Jurkat, Clone E6-1 (cell line): ENCODE results near the gene GAD2. TPM values are rescaled to one million over a fixed set of nuclear protein-coding genes. Genes with fewer than 3 reads are reported as not detected.

Experiments used
- DNase-seq: peaks from one replicate; pipeline ENCODE4 v3.0.0-alpha.2; 2011; ENCODE audit warnings: low read depth, low spot score
- H3K4me3 ChIP-seq: 2 replicates; pipeline ENCODE4 v1.5.1; 2011; ENCODE audit warnings: mild to moderate bottlenecking, low read length, control low read depth, moderate library complexity
- polyA plus RNA-seq: library from polyadenylated mRNA; unstranded; fragments of >200 nt; gene quantifications from one replicate; pipeline ENCODE4 v1.2.1, GENCODE V29; 2012; ENCODE audit warnings: missing spikeins; ENCODE audit not compliant: insufficient read length, insufficient read depth

The GAD2 gene
- polyA plus RNA-seq = not detected

DNA sequence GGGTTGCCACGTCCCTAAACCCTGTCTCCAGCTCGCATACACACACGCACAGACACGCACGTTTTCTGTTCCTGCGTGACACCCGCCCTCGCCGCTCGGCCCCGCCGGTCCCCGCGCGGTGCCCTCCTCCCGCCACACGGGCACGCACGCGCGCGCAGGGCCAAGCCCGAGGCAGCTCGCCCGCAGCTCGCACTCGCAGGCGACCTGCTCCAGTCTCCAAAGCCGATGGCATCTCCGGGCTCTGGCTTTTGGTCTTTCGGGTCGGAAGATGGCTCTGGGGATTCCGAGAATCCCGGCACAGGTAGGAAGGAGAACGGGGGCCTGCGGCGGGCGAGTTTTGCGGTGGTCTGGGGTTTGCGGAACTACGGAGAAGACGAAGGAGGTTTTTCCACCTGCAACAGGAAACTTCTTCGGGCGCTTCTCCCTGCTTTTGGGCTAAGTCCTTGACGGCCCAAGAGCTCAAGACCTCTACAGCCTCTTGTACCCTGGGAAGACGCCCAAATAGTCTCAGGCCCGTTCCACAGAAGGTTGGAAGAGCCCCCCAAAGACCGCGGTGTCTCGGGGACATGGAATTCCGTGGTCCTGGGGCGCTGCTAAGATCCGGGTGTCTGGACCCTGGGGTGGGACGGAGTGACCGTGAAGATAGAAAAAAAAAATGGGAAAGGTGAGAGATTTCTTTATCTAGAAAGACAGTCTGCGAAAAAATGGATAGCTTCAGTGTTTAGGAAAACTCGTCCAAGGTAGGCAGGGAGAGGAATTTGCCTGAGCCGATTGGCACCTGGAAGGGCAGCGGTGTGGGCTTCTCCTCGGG lies at the start of gene GAD2:
GAD2 (plus strand) TSS at position 190 of the 811 bp plus-strand sequence; CDS start at position 226, 36 bp downstream.
- peak within 1 kb of the TSS; percentile 40 for H3K4me3 ChIP-seq
- DNase-seq = no peak

DNA sequence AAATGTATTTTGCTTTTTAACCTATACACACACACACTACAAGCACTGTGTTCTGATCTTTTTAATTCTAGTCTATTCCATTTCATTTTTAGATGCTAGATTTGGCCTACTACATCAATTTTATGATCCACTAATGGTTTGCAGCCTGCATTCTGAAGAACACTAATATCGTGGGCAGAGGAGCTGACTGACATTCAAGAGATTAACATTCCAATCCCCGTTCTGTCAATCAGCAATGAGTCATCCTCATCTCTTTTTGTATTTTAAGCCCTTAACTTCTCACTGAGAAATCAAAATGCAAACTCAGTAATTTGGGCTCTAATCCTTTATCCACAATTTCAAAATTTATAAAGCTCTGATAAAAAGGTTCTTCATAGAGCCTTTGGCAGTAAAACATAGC lies 47.1 kb upstream of the GAD2 start:
- DNase-seq = no peak
- no peak overlapping the region for H3K4me3 ChIP-seq

- DNase-seq = no peak
- H3K4me3 ChIP-seq = no peak overlapping the region
Observed at GRCh38 chr10:26172131-26172530, 44.4 kb upstream of the GAD2 start.

DNA sequence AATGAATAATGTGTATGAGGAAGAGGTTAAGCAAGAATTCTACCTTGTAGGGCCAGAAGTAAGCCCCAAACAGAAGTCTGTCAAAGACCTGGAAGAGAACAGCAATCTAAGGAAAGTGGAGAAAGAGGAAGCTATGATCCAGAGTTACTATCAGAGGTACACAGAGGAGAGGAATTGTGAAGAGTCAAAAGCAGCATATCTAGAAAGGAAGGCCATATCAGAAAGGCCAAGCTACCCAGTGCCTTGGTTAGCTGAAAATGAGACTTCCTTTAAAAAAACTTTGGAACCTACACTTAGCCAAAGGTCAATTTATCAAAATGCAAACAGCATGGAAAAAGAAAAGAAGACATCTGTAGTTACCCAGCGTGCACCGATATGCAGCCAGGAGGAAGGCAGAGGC lies 42.7 kb upstream of the GAD2 start:
- no peak for DNase-seq
- H3K4me3 ChIP-seq = no peak overlapping the region

GRCh38 chr10:26177341-26177740 lies 39.2 kb upstream of the GAD2 start:
- no peak overlapping the region for H3K4me3 ChIP-seq
- DNase-seq = no peak

- DNase-seq = no peak
- H3K4me3 ChIP-seq = no peak overlapping the region
Observed at GRCh38 chr10:26194275-26194674, 22.3 kb upstream of the GAD2 start.

DNA sequence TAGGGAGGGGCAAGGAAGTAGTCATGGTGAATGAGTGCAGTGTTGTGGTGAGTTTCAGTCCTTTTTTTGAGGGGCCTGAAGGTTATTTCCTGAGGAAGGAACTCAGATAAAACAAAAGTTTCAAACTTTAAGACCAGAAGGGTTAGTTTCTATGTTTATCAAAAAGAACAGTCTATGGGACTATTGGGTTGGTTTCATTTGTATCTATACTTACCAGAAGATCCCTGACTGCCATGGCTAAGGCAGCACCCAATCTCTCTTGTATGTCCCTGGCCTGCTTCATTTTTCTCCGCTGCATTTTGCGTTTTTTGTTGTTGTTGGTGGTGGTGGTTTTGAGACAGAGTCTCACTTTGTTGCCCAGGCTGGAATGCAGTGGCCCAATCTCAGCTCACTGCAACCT lies 19.3 kb upstream of the GAD2 start:
- H3K4me3 ChIP-seq = no peak overlapping the region
- DNase-seq = no peak

- no peak overlapping the region for H3K4me3 ChIP-seq
- no peak for DNase-seq
Observed at GRCh38 chr10:26198119-26198518, 18.5 kb upstream of the GAD2 start.

- no peak overlapping the region for H3K4me3 ChIP-seq
- no peak for DNase-seq
Observed at GRCh38 chr10:26199841-26200240, 16.7 kb upstream of the GAD2 start.

DNA sequence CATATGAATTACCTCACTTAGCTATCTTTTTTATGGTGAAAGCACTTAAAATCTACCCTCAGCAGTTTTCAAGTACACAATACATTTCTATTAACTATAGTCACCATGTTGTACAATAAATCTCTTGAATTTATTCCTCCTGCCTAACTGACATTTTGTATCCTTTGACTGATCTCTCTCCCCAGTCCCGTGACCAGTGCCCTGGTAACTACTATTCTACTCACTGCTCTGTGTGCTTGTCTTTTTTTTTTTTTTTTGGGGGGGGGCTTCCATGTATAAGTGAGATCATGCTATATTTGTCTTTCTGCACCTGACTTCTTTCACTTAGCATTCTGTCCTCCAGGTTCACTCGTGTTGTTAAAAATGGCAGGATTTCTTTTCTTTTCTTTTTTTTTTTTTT lies 11.4 kb upstream of the GAD2 start:
- no peak overlapping the region for H3K4me3 ChIP-seq
- no peak for DNase-seq

DNA sequence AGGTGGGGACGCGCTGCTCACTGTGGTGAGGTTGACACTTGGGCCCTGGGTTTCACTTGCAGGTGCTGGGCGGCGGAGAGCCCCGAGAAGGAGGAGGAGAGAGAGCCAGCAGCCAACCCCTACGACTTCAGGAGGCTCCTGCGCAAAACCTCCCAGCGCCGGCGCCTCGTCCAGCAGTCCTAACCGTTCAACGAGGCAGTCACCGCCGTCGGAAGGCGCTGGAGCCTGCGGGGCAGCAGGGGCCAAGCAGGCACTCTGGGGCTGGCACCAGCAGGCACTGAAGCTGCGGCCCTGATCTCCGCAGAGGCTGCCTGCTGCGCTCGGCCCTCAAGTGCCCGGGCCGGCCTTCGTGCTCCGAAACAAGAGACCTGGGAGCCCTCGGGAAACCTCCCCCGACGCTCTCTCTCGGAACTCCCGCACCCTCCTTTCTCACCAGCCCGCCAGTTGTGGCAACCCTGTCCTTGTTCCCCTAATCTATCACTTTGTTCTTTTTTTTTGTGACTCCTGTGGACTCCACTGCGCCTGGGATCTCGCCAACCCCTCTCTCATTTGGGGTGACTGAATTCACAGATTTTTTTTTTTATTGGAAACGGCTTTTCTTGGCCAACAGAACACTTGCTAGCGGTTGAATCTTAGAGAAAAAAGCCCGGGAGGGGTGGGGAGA lies 4.7 kb upstream of the GAD2 start:
- no peak for DNase-seq
- no peak overlapping the region for H3K4me3 ChIP-seq

DNA sequence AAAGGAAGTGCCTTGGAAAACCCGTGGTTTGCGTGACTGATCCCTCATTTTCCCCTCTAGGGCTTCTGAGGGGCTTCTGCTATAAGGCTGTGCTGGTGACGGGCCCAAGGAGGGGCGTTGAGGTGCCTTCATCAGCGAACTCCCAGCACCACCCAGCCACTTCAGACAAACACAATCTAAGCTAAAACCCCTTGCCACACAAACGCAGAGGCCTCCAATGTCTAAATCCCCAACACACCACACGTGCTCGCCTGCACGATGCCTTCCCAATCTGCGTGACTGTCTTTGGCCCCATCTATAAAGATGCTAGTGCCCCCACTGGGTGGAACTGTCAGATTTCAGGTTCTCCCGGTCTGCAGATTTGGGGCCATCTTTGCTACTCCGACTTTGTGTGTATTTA lies 4.1 kb upstream of the GAD2 start:
- H3K4me3 ChIP-seq = no peak overlapping the region

DNA sequence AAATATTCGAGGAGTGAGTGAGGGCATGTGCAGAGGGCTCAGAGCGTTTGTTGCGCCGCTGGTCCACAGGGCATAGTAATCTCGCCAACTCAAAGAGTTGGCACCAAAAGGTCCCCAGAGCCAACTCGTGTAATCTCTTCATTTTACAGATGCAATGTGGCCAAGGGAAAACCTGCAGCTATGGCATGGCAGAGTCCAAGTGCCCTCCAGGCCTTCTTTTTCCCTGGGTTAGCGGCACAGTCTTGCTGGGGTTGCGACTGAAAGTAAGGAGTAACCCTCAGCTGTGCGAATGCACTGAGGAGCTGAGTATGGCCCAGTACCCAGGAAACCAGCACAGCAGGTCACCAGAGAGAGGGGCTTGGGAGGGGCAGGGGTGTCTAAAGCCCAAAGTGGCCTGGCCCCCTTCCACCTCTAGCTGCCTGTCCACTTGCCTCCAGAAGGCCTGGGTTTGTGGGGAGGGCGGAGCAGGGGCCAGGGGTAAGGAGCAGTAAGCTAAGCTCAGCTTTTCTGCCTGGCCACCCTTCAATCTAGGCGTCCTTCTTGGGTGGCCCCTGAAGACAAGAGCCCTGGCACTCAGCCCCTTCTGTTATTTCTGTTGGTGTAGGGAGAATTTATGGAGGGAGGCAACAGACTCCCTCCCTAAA lies 3.3 kb upstream of the GAD2 start:
- DNase-seq = no peak
- H3K4me3 ChIP-seq = no peak overlapping the region

More for the DNA sequence above, 4.1 kb upstream of the GAD2 start:
- DNase-seq = no peak

- H3K4me3 ChIP-seq = no peak overlapping the region
- DNase-seq = no peak
Observed at GRCh38 chr10:26214004-26214403, 2.6 kb upstream of the GAD2 start.

GRCh38 chr10:26214551-26215395 lies 1.8 kb upstream of the GAD2 start:
- H3K4me3 ChIP-seq = peak overlapping the region; percentile 40
- DNase-seq = peak; percentile 54

DNA sequence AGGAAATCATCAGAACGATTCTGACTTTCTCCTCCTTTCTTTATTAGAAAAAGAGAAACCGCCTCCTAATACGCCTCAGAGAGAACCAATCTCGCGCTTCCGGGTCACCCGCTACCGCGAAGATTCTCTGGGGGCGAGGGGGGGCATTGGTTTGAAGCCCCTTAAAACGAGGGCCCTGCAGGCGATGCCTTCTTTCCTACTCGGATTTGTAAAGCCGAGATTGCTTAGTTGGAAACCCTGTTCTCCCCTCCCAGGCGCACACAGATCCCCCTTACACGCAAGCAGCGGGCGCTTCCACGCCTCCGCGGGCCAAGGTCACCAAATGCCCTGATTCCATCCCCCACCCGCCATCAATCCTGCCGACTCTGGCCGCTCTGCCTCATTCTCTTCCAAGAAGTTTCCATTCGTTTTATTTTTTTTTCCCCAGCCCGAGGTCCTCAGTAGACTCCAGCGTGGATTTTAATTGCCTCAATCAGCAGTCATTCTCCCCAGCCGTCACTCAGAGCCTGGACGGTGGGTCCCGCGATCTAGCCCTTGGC lies 1.1 kb upstream of the GAD2 start:
- H3K4me3 ChIP-seq = peak overlapping the region; percentile 40
- no peak for DNase-seq

DNA sequence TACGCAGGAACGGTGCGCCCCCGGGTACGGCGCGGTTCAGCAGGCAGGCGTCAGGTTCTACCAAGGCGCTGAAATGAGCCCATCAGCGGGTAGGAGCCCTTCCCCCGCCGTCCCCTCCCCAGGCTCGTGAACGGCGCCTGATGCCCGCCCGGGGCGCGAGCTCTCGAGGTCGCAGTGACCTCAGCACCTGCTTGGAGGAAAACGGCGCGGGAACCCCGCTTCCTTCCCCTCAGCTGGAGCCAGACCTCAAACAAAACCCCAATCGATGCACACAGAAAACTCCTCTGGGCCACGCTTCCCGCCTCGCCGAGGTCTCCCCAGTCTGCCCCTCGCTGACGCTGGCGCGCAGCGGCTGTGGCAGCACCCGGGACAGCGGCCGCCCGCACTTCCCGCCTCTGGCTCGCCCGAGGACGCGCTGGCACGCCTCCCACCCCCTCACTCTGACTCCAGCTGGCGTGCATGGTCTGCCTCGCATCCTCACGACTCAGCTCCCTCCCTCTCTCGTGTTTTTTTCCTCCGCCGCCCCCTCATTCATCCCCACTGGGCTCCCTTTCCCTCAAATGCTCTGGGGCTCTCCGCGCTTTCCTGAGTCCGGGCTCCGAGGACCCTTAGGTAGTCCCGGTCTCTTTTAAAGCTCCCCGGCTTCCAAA lies 514 bp upstream of the GAD2 start:
- H3K4me3 ChIP-seq = peak overlapping the region; percentile 40
- DNase-seq = peak; percentile 67

DNA sequence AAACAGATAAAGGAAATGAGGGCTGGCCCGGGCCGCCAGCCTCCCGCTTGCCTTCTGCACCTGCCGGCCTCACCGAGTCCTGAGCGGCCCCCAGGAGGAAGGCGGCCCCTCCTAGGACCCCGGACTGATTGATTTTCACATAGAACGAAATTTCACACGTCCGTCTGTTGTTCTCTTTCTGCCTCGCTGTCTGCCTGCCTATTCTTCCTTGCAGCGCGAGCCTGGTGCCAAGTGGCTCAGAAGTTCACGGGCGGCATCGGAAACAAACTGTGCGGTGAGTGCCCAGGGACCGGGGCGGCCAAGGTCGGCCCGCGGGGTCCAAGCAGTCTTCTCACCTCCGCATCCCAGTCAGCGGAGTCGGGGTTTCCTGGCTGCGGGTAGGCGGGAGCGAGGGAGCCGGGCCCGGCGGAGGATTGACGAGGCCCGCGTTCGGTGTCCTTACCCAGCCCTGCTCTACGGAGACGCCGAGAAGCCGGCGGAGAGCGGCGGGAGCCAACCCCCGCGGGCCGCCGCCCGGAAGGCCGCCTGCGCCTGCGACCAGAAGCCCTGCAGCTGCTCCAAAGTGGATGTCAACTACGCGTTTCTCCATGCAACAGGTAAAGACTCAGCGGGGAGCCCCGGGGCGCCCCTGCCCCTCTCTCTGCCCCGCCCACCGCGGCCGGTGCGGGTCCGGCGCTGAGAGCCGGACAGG lies 967 bp downstream of the GAD2 start:
- no peak overlapping the region for H3K4me3 ChIP-seq
- no peak for DNase-seq
